NCI-H128 (cell line): ENCODE results near the gene PLLP.

Source experiments
- DNase-seq: peaks from one replicate; lab custom pipeline; 2025; ENCODE audit not compliant: unreplicated experiment; lab: John Stamatoyannopoulos, UW

Gene PLLP

DNA sequence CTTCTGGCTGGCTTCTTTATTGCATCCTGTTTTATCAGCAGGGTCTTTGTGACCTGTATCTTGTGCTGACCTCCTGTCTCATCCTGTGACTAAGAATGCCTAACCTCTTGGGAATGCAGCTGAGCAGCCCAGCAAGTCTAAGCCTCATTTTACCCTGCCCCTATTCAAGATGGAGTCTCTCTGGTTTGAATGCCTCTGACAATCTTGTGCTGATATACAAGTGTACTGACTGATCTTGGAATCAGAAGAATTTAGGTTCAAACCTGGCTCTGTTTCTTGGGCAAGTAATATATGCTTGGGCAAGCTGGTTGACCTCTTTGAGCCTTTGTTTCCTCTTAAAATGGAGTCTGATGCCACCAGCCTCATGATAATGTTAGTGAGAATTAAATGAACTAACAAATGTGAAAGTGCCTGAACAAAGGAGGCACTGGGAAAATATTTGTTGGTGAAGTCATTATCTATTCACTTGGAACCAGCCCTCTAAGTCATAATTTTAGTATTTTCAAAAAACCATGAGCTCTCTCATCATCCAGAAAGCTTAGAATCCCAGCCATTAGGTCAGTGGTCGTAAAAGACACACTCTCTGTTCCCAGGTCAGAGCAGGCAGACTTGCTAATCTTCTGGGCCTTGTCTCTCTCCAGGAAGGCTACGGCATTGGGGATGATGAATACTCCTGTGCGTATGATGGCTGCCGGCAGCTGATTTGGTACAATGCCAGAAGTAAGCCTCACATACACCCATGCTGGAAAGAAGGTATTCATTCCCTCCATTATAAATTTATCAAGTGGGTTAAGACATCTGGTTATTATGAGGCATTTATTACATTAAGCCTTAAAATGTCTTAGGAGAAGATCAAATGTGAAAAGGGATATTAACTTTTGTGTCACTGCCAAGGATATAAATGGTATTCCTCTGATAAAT is 57.5 kb downstream of the PLLP start:
- DNase-seq, result no peak

DNA sequence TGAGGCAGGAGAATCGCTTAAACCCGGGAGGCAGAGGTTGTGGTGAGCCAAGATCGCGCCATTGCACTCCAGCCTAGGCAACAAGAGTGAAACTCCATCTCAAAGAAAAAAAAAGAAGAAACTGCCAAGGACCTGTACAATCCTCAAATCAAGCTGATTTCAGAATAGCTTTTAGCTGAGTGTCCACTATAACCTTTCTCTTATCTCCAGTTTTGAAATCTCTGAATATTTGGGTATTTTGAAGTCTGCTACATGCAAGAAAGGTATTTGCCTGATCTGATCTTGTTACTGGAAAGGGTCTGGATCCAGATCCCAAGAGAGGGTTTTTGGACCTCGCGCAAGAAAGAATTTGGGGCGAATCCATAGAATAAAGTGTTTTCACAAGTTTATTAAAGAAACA is 58.5 kb downstream of the PLLP start:
- no peak for DNase-seq

GRCh38 chr16:57224651-57225335 is 59.7 kb downstream of the PLLP start:
- DNase-seq, result no peak

GRCh38 chr16:57223057-57223456 is 61.4 kb downstream of the PLLP start:
- no peak for DNase-seq

- DNase-seq, result no peak
Measured at GRCh38 chr16:57216968-57217367, 67.5 kb downstream of the PLLP start.

GRCh38 chr16:57213462-57213861 is 71.0 kb downstream of the PLLP start:
- no peak for DNase-seq

GRCh38 chr16:57209780-57210179 is 74.7 kb downstream of the PLLP start:
- DNase-seq, result no peak

GRCh38 chr16:57208926-57209325 is 75.5 kb downstream of the PLLP start:
- no peak for DNase-seq
